K562 (cell line): ENCODE measurements around the gene AIRE. TPM values are rescaled to one million over a fixed set of nuclear protein-coding genes. Genes with fewer than 3 reads are reported as not detected.

Experiments
- BMI1 ChIP-seq: fragments of 150-350 bp; IDR thresholded peaks from 2 replicates; pipeline ENCODE4 v1.6.1; 2014; ENCODE audit warnings: low read length
- FIP1L1 ChIP-seq: fragments of 200-400 bp; formaldehyde crosslinking; IDR thresholded peaks from 2 replicates; pipeline ENCODE4 v1.6.1; 2018; ENCODE audit warnings: mild to moderate bottlenecking, low read depth, low read length; ENCODE audit not compliant: poor library complexity, severe bottlenecking
- FOXK2 ChIP-seq, 2 experiments: fragments of 450-650 bp; IDR thresholded peaks in 1 of 2; conservative IDR thresholded peaks in 1 of 2; 2 replicates each; pipeline ENCODE4 v1.6.1; 2016; ENCODE audit warnings: low read depth in 2 of 2, mild to moderate bottlenecking in 1 of 2
- JUND ChIP-seq, 2 experiments: IDR thresholded peaks; 2 replicates in 1 of 2; 3 replicates in 1 of 2; pipeline ENCODE4 v1.6.1; 2011; ENCODE audit warnings: borderline replicate concordance in 2 of 2, low read depth in 2 of 2, low read length in 2 of 2, improper control_type of control experiment in 1 of 2, missing biosample characterization in 1 of 2, missing genetic modification characterization in 1 of 2, missing genetic modification reagents in 1 of 2
- KDM2B ChIP-seq: fragments of 250-450 bp; sonication (Bioruptor Pico); IDR thresholded peaks from 2 replicates; pipeline ENCODE4 v1.8.0; 2021; ENCODE audit warnings: mild to moderate bottlenecking, moderate library complexity
- NCOA1 ChIP-seq: fragments of 450-650 bp; IDR thresholded peaks from 2 replicates; pipeline ENCODE4 v1.6.1; 2016; ENCODE audit warnings: low read depth
- TAF1 ChIP-seq: IDR thresholded peaks from 2 replicates; pipeline ENCODE4 v1.6.1; 2011; ENCODE audit warnings: mild to moderate bottlenecking, low read length, moderate library complexity; ENCODE audit not compliant: insufficient read depth, control insufficient read depth, severe bottlenecking; ENCODE audit errors: extremely low read depth
- TAL1 ChIP-seq: fragments of 450-650 bp; IDR thresholded peaks from 2 replicates; pipeline ENCODE4 v1.6.1; 2016; ENCODE audit warnings: mild to moderate bottlenecking
- ZKSCAN1 ChIP-seq: fragments of 150-350 bp; IDR thresholded peaks from 2 replicates; pipeline ENCODE4 v1.6.1; 2016; ENCODE audit warnings: low read depth, low read length
- ZKSCAN3 ChIP-seq: fragments of 250-450 bp; sonication (Bioruptor Pico); IDR thresholded peaks from 2 replicates; pipeline ENCODE4 v1.4.0; 2020
- ZNF3 ChIP-seq: fragments of 250-450 bp; sonication (Bioruptor Pico); IDR thresholded peaks from 2 replicates; pipeline ENCODE4 v1.5.0; 2021; ENCODE audit warnings: mild to moderate bottlenecking, moderate library complexity
- polyA plus RNA-seq, 8 experiments: library from polyadenylated mRNA; depleted of rRNA in 4 of 8; stranded (reverse) in 5 of 8; unstranded in 3 of 8; fragments of >200 nt; fragmentation: Nextera tagmentation in 2 of 8; fragmentation: Illumina TruSeq in 1 of 8; extraction: Ambion mirVana in 2 of 8; extraction: Trizol in 1 of 8; gene quantifications; 2 replicates each; pipeline versions ENCODE4 v1.2.1 to v1.2.3, GENCODE V29; 2011 to 2014; ENCODE audit warnings: inconsistent platforms in 1 of 8, missing spikeins in 1 of 8
- total RNA-seq, 7 experiments: library from RNA; depleted of rRNA in 6 of 7; stranded (reverse); fragments of >200 nt in 6 of 7; fragmentation: Illumina TruSeq in 2 of 7; extraction: Trizol in 2 of 7; gene quantifications; 2 replicates each; pipeline versions ENCODE4 v1.2.1 to v1.2.3, GENCODE V29; 2011 to 2021; ENCODE audit warnings: low replicate concordance in 1 of 7
- TF ChIP-seq, protein P1 (sequence below): sonication (generic); formaldehyde crosslinking; IDR thresholded peaks from 2 replicates; pipeline ENCODE4 v1.4.0; 2020; ENCODE audit warnings: mild to moderate bottlenecking, missing genetic modification reagents
- TF ChIP-seq, protein P2 (sequence below): fragments of 250-450 bp; sonication (Bioruptor Pico); IDR thresholded peaks from 2 replicates; pipeline ENCODE4 v1.4.0; 2020; ENCODE audit warnings: borderline replicate concordance

The AIRE gene
- total and polyA plus RNA-seq, 9 of the 15 experiments (the other 6 are each of a cell fraction or from before 2014, with no cell fraction given): 0.01 TPM; not detected in 8

DNA sequence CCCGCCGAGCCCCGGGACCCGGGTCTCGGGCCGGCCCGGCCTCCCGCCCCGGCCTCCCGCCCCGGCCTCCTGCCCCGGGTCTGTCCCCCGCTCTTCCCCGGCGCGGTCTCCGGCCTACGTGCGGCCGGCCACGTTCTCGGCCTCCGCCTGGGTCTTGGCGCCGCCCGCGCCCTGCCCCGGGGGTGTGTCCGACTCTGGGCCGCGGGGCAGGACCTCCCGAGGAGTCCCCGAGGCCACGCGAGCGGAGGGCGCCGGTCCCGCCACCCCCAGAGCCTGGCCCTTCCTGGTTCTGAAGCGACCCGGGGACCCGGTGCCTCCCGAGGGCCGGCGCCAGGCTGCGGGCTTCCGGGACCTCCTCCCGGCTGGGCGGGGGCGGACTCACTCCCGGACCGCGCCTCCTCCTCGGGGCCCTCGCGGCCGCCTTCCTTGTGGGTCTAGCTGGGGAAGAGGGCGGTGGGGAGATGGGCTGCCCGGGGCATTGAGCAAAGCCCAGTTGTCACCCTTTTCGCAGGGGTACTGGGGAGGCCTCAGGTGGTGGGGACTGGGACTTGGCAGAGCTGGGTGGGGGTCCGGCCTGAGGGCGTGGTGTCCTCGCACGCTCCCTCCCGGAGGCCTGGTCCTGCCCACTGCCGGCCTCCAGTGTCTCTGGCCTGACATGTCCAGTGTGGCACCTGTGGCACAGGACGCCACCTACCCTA, 14.7 kb downstream of the AIRE start (continued):
- TF ChIP-seq, protein P1, sequence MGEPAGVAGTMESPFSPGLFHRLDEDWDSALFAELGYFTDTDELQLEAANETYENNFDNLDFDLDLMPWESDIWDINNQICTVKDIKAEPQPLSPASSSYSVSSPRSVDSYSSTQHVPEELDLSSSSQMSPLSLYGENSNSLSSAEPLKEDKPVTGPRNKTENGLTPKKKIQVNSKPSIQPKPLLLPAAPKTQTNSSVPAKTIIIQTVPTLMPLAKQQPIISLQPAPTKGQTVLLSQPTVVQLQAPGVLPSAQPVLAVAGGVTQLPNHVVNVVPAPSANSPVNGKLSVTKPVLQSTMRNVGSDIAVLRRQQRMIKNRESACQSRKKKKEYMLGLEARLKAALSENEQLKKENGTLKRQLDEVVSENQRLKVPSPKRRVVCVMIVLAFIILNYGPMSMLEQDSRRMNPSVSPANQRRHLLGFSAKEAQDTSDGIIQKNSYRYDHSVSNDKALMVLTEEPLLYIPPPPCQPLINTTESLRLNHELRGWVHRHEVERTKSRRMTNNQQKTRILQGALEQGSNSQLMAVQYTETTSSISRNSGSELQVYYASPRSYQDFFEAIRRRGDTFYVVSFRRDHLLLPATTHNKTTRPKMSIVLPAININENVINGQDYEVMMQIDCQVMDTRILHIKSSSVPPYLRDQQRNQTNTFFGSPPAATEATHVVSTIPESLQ (CRISPR knock-in tag): no peak
- TF ChIP-seq NCOA1 (no peak), FIP1L1 (peak; percentile 32), ZKSCAN3 (CRISPR knock-in tag) (no peak), BMI1 (no peak), KDM2B (no peak), ZKSCAN1 (no peak), FOXK2 (conservative IDR thresholded peaks at IDR 0.05 in 1 of 2, IDR thresholded peaks at IDR 0.05 in 1 of 2; ENCODE audit: low read depth in 2 of 2) (no peak), TAL1 (no peak), TAF1 (peak; percentile 48), ZNF3 (CRISPR knock-in tag) (no peak), JUND (IDR thresholded peaks at IDR 0.05; ENCODE audit: borderline replicate concordance, low read depth, low read length) (no peak), JUND (tag; IDR thresholded peaks at IDR 0.05; ENCODE audit: borderline replicate concordance, low read depth, low read length) (no peak)
- TF ChIP-seq, protein P2, sequence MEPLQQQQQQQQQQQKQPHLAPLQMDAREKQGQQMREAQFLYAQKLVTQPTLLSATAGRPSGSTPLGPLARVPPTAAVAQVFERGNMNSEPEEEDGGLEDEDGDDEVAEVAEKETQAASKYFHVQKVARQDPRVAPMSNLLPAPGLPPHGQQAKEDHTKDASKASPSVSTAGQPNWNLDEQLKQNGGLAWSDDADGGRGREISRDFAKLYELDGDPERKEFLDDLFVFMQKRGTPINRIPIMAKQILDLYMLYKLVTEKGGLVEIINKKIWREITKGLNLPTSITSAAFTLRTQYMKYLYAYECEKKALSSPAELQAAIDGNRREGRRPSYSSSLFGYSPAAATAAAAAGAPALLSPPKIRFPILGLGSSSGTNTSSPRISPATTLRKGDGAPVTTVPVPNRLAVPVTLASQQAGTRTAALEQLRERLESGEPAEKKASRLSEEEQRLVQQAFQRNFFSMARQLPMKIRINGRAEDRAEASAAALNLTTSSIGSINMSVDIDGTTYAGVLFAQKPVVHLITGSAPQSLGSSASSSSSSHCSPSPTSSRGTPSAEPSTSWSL: no peak
